Naive B cell (primary cell): ENCODE measurements around the gene HSBP1. TPM values are rescaled to one million over a fixed set of nuclear protein-coding genes. Genes with fewer than 3 reads are reported as not detected.
A peak's percentile ranks its signal among the peaks of the same experiment; 100 is the strongest.

Experiments used
- ATAC-seq, 2 donors: fragments of 150-1000 bp; cut with Tn5 transposase; 2 replicates each; pipeline ENCODE4 v1.10.0; 2021; ENCODE audit warnings: low read depth in 2 of 2, mild to moderate bottlenecking in 2 of 2, moderate library complexity in 2 of 2
- DNase-seq: peaks from one replicate; pipeline ENCODE4 v3.0.0; 2022
- H3K27ac Mint-ChIP-seq, 6 donors: one replicate each; pipeline ENCODE4 v1.8.0; 2020 to 2022; ENCODE audit warnings: mild to moderate bottlenecking in 6 of 6, mixed read lengths in 6 of 6, moderate library complexity in 5 of 6, inconsistent platforms in 2 of 6
- H3K27me3 Mint-ChIP-seq, 3 donors: one replicate each; pipeline ENCODE4 v1.8.0; 2021 to 2022; ENCODE audit warnings: mixed read lengths in 3 of 3, mild to moderate bottlenecking in 1 of 3
- H3K36me3 Mint-ChIP-seq, 2 donors: one replicate each; pipeline ENCODE4 v1.8.0; 2020 to 2022; ENCODE audit warnings: mixed read lengths in 2 of 2, inconsistent platforms in 1 of 2, mild to moderate bottlenecking in 1 of 2
- H3K4me1 Mint-ChIP-seq, 3 donors: one replicate each; pipeline ENCODE4 v1.8.0; 2020 to 2022; ENCODE audit warnings: mixed read lengths in 3 of 3, inconsistent platforms in 1 of 3, mild to moderate bottlenecking in 1 of 3, moderate library complexity in 1 of 3
- H3K4me3 Mint-ChIP-seq, 8 donors: one replicate each; pipeline ENCODE4 v1.8.0; 2020 to 2022; ENCODE audit warnings: mild to moderate bottlenecking in 8 of 8, mixed read lengths in 8 of 8, moderate library complexity in 8 of 8, inconsistent platforms in 2 of 8
- H3K9me3 Mint-ChIP-seq, 7 donors: one replicate each; pipeline ENCODE4 v1.8.0; 2020 to 2022; ENCODE audit warnings: mixed read lengths in 7 of 7, mild to moderate bottlenecking in 5 of 7, inconsistent platforms in 2 of 7, moderate library complexity in 1 of 7
- polyA plus RNA-seq, 6 donors: library from polyadenylated mRNA; unstranded; fragments of 300-500 nt; fragmentation: Illumina TruSeq; gene quantifications; one replicate each; pipeline ENCODE4 v1.2.3, GENCODE V29; 2021; ENCODE audit warnings: low read depth in 6 of 6

HSBP1 gene
- polyA plus RNA-seq, 6 donors from 2014 or later: 33.1 to 42.8 (median 39.9) TPM

- Mint-ChIP-seq H3K4me1 (peaks cover 0 to 7% (median 5%) of the 10 kb centered on the region in 3 donors), H3K9me3 (peaks cover 0 to 6% (median 0%) of the 10 kb centered on the region in 7 donors), H3K4me3 (no peak overlapping the region), H3K36me3 (peaks cover 8 to 22% of the 10 kb centered on the region in 2 donors), H3K27ac (no peak overlapping the region), H3K27me3 (peaks cover 0 to 7% (median 0%) of the 10 kb centered on the region in 3 donors)
- no peak for DNase-seq
- ATAC-seq: no peak
These were observed 15.9 kb upstream of the HSBP1 start for GRCh38 chr16:83791916-83792315.

- no peak for DNase-seq
- no peak for ATAC-seq
- Mint-ChIP-seq H3K4me3 (no peak overlapping the region), H3K27me3 (peaks cover 0 to 2% (median 0%) of the 10 kb centered on the region in 3 donors), H3K4me1 (peaks cover 0 to 7% (median 5%) of the 10 kb centered on the region in 3 donors), H3K36me3 (peaks cover 8 to 25% of the 10 kb centered on the region in 2 donors), H3K27ac (no peak overlapping the region), H3K9me3 (peaks cover 0 to 6% (median 0%) of the 10 kb centered on the region in 7 donors)
These were observed 15.4 kb upstream of the HSBP1 start for GRCh38 chr16:83792391-83792790.

DNA sequence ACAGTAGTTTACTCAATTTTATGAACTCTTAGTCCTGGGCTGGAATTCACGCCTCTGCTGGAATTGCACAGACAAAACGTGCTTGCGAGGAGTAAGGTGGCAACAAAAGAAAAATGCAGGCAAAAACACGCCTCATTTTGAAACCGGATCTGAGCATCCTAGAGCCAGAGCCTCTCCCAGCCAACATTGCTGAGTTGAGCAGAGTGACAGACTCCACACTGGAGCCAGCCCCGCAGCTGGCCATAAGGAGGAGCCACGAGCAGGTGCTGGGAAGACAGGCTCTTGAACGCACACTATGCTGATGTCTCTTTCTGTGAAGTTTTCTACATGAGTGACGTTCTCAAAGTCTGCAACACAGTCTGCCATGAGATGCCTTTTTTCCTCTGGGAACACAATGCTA, 14.6 kb upstream of the HSBP1 start:
- Mint-ChIP-seq H3K36me3 (peaks cover 9 to 25% of the 10 kb centered on the region in 2 donors), H3K4me3 (no peak overlapping the region), H3K4me1 (peaks cover 0 to 7% (median 5%) of the 10 kb centered on the region in 3 donors), H3K27me3 (no peaks in the 10 kb centered on the region), H3K9me3 (peaks cover 0 to 6% (median 0%) of the 10 kb centered on the region in 7 donors), H3K27ac (no peak overlapping the region)
- ATAC-seq (no peak), DNase-seq (no peak)

DNA sequence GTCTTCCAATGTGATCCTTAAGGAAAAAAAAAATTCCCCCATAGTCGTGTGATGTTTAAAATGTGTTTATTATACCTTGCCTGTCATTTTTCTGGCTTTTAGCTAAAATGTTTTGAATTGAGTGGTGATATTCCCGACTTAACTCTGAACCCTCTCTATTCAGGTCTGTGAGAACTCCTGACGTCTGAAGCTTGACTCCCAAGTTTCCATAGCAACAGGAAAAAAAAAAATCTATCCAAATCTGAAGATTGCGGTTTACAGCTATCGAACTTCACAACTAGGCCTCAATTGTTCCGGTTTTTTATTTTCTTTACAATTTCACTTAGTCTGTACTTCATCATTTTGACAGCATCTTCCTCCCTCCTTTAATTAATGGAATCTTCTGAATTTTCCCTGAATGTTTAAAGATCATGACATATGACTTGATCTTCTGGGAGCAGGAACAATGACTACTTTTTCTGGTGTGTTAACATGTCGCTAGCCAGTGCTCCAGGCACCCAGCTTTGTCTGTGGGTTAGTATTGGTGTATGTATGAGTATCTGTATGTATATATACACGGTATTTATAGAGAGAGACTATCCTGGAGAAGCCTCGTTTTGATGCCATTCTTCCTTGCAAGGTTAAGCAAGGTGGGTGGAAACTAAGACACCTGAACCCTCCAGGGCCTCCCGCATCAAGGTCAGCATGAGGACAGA, 12.8 kb upstream of the HSBP1 start:
- ATAC-seq (no peak), DNase-seq (no peak)
- Mint-ChIP-seq H3K36me3 (peaks cover 16 to 24% of the 10 kb centered on the region in 2 donors), H3K27me3 (no peaks in the 10 kb centered on the region), H3K4me1 (peaks cover 0 to 7% (median 3%) of the 10 kb centered on the region in 3 donors), H3K4me3 (no peak overlapping the region), H3K27ac (no peak overlapping the region), H3K9me3 (peaks cover 0 to 6% (median 0%) of the 10 kb centered on the region in 7 donors)

GRCh38 chr16:83797013-83797412, 10.8 kb upstream of the HSBP1 start:
- no peak for ATAC-seq
- Mint-ChIP-seq H3K4me1 (peaks cover 3 to 17% (median 4%) of the 10 kb centered on the region in 3 donors), H3K4me3 (no peak overlapping the region), H3K27me3 (no peaks in the 10 kb centered on the region), H3K36me3 (peaks cover 24 to 30% of the 10 kb centered on the region in 2 donors), H3K9me3 (peaks cover 0 to 6% (median 0%) of the 10 kb centered on the region in 7 donors), H3K27ac (no peak overlapping the region)
- DNase-seq: no peak

GRCh38 chr16:83799336-83799735, 8.4 kb upstream of the HSBP1 start:
- Mint-ChIP-seq H3K4me3 (no peak overlapping the region), H3K27ac (no peak overlapping the region), H3K27me3 (no peaks in the 10 kb centered on the region), H3K9me3 (no peaks in the 10 kb centered on the region), H3K36me3 (peaks cover 16 to 24% of the 10 kb centered on the region in 2 donors), H3K4me1 (peaks cover 14 to 28% (median 18%) of the 10 kb centered on the region in 3 donors)
- DNase-seq (no peak), ATAC-seq (no peak)

DNA sequence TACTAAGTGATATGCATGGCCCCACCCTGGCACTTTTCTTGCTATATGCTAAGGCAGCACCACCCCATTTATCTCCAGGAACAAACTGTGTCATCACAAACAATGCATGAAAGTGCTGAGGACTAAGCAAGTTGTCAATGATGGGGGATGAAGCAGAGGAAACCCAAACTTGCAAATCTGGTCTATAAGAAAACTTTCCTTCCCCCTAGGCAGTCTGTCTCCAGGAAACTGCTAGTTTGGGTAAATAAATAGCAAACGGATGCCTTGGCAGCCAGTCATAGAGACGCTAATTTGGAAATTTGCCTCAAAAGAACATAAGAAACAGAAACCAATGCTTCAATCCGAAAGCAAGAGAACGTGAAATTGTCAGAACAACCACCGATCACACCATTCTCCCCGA, 5.6 kb upstream of the HSBP1 start:
- ATAC-seq: peak; percentile 24 to 34
- Mint-ChIP-seq H3K4me1 (peaks cover 34 to 46% (median 41%) of the 10 kb centered on the region in 3 donors), H3K4me3 (peak overlapping the region in 3 of 8 donors; percentile 5 to 63 (median 23)), H3K36me3 (peaks cover 10 to 16% of the 10 kb centered on the region in 2 donors), H3K27me3 (no peaks in the 10 kb centered on the region), H3K27ac (peak overlapping the region in 1 of 6 donors; percentile 48), H3K9me3 (peaks cover 0 to 6% (median 4%) of the 10 kb centered on the region in 7 donors)
- no peak for DNase-seq

- H3K4me1 Mint-ChIP-seq: peaks cover 36 to 46% (median 46%) of the 10 kb centered on the region in 3 donors
- peak overlapping the region in 1 of 6 donors; percentile 48 for H3K27ac Mint-ChIP-seq
- no peak for DNase-seq
- H3K36me3 Mint-ChIP-seq: peaks cover 10 to 16% of the 10 kb centered on the region in 2 donors
- H3K9me3 Mint-ChIP-seq: peaks cover 0 to 6% (median 4%) of the 10 kb centered on the region in 7 donors
- H3K27me3 Mint-ChIP-seq: no peaks in the 10 kb centered on the region
- H3K4me3 Mint-ChIP-seq: peak overlapping the region in 2 of 8 donors; percentile 22 to 63
- no peak for ATAC-seq
These were observed 5.1 kb upstream of the HSBP1 start for GRCh38 chr16:83802554-83803205.

DNA sequence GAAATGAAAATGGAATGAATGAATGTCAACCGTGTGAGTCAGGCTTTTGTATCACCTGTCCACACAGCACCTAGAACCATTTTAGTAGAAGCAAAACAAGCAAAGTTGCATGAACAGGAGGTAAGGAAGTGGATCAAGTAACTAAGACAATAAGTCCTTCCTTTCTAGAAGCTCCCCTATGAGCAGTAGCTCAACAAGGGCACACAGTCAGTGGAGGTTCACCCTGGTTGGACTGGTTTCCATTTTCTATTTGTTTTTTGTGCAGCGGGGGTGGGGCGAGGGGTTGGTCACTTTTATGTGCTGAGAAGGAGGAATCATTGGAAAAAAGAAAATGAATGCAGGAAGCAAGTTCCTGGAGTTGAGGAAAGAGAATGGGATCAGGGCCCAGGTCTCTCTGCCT, 4.0 kb upstream of the HSBP1 start:
- Mint-ChIP-seq H3K27me3 (no peaks in the 10 kb centered on the region), H3K36me3 (peaks cover 9% of the 10 kb centered on the region in 2 donors), H3K4me3 (peak overlapping the region; percentile 2 to 89 (median 71)), H3K9me3 (peaks cover 0 to 6% (median 4%) of the 10 kb centered on the region in 7 donors), H3K4me1 (peaks cover 42 to 55% (median 52%) of the 10 kb centered on the region in 3 donors), H3K27ac (peak overlapping the region; percentile 12 to 86 (median 30))
- ATAC-seq: no peak
- no peak for DNase-seq

GRCh38 chr16:83804366-83804765, 3.4 kb upstream of the HSBP1 start:
- Mint-ChIP-seq H3K9me3 (peaks cover 0 to 6% (median 4%) of the 10 kb centered on the region in 7 donors), H3K4me3 (peak overlapping the region in 5 of 8 donors; percentile 2 to 89 (median 66)), H3K36me3 (peaks cover 8 to 9% of the 10 kb centered on the region in 2 donors), H3K27me3 (no peaks in the 10 kb centered on the region), H3K4me1 (peaks cover 48 to 60% (median 58%) of the 10 kb centered on the region in 3 donors), H3K27ac (peak overlapping the region in 4 of 6 donors; percentile 15 to 86 (median 44))
- ATAC-seq: no peak
- DNase-seq: no peak

GRCh38 chr16:83806036-83806435, 1.7 kb upstream of the HSBP1 start:
- H3K9me3 Mint-ChIP-seq: peaks cover 0 to 6% (median 4%) of the 10 kb centered on the region in 7 donors
- peaks cover 48 to 76% (median 58%) of the 10 kb centered on the region in 3 donors for H3K4me1 Mint-ChIP-seq
- H3K27me3 Mint-ChIP-seq: no peaks in the 10 kb centered on the region
- peaks cover 7 to 12% of the 10 kb centered on the region in 2 donors for H3K36me3 Mint-ChIP-seq
- H3K27ac Mint-ChIP-seq: peak overlapping the region; percentile 92 to 99 (median 94)
- ATAC-seq (peak; percentile 57 to 58), DNase-seq (peak; percentile 68)
- H3K4me3 Mint-ChIP-seq: peak overlapping the region; percentile 66 to 98 (median 84)

DNA sequence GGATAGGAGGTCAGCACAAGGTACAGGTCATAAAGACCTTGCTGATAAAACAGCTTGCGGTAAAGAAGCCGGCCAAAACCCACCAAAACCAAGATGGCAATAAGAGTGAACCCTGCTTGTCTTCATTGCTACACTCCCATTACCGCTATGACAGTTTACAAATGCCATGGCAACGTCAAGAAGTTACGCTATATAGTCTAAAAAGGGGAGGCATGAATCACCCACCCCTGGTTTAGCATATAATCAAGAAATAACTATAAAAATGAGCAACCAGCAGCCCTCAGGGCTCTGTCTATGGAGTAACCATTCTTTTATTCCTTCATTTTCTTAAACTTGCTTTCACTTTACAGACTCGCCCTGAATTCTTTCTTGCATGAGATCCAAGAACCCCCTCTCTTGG, 1.0 kb upstream of the HSBP1 start:
- Mint-ChIP-seq H3K4me3 (peak overlapping the region; percentile 80 to 98 (median 96)), H3K36me3 (peaks cover under 1 to 14% of the 10 kb centered on the region in 2 donors), H3K27me3 (no peaks in the 10 kb centered on the region), H3K4me1 (peaks cover 43 to 81% (median 51%) of the 10 kb centered on the region in 3 donors), H3K27ac (peak overlapping the region; percentile 92 to 99 (median 94)), H3K9me3 (peaks cover 0 to 6% (median 4%) of the 10 kb centered on the region in 7 donors)
- ATAC-seq: no peak
- DNase-seq: no peak

GRCh38 chr16:83807327-83807709, 460 bp upstream of the HSBP1 start:
- Mint-ChIP-seq H3K4me1 (peaks cover 43 to 81% (median 51%) of the 10 kb centered on the region in 3 donors), H3K4me3 (peak overlapping the region; percentile 89 to 98 (median 97)), H3K27me3 (no peaks in the 10 kb centered on the region), H3K9me3 (peaks cover 0 to 6% (median 4%) of the 10 kb centered on the region in 7 donors), H3K36me3 (peaks cover 0 to 14% of the 10 kb centered on the region in 2 donors), H3K27ac (peak overlapping the region; percentile 92 to 99 (median 94))
- DNase-seq (no peak), ATAC-seq (no peak)
